ENCODE data around the gene XXYLT1.

The XXYLT1 gene

DNA sequence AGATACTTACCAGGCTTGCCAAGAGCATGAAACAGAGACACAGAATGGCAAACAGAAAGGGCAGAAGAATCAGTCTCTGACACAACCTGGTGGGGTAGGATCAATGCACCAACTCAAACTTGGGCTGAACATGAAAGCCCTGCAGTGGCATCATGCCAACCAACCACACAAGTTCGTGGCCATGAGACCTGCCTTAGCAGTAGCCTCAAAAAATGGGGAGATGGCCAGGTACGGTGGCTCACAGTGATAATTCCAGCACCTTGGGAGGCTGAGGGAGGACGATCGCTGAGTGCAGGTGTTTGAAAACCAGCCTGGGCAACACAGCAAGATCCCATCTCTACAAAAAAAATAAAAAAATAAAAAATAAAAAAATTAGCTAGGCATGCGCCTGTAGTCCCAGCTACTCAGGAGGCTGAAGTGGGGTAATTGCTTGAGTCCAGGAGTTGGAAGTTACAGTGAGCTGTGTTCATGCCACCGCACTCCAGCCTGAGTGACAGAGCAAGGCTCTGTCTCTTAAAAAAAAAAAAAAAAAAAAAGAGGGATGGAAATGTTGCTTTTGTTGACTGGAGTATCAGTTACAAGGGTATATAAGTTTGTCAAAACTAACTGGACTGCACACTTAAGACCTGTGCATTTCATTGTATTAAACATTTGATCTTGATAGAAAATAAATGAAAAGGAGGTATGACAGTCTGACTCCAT, 93.4 kb downstream of the XXYLT1 start:
- POLR2A ChIA-PET: no interaction called here
- TF ChIP-seq, protein P1, sequence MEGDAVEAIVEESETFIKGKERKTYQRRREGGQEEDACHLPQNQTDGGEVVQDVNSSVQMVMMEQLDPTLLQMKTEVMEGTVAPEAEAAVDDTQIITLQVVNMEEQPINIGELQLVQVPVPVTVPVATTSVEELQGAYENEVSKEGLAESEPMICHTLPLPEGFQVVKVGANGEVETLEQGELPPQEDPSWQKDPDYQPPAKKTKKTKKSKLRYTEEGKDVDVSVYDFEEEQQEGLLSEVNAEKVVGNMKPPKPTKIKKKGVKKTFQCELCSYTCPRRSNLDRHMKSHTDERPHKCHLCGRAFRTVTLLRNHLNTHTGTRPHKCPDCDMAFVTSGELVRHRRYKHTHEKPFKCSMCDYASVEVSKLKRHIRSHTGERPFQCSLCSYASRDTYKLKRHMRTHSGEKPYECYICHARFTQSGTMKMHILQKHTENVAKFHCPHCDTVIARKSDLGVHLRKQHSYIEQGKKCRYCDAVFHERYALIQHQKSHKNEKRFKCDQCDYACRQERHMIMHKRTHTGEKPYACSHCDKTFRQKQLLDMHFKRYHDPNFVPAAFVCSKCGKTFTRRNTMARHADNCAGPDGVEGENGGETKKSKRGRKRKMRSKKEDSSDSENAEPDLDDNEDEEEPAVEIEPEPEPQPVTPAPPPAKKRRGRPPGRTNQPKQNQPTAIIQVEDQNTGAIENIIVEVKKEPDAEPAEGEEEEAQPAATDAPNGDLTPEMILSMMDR (IDR thresholded peaks at IDR 0.05; ENCODE audit: control extremely low read depth, extremely low read depth, low read depth, missing control alignments): no peak
- DNase-seq (ENCODE audit: extremely low spot score): no peak
- CTCF ChIA-PET: interaction anchor here (1.7 kb wide), 2 partner anchors 9 to 93 kb away, joined by 3 to 6 read pairs; partner anchors contain the start of gene XXYLT1

DNA sequence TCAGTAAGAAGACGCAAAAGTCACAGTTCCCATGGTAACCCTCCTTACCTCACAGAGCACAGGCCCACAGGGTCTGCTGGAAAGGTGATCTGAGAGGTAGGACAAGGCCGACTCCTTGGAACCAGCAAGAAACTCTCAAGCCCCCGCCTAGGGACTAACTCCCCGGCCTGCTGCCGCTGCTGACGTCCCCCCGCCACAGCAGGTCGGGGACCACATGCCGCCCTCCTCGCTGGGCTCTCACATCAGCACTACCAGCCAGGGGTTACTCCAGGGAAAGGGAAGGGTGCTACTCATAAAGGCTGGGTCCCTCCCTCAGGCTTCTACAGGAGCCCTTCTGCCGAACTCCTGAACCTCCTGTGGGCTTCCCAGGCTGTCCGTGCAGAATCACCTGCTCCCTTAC, 94.2 kb downstream of the XXYLT1 start:
- ChIA-PET POLR2A (no interaction called here), CTCF (no interaction called here)
- TF ChIP-seq, protein P1 (IDR thresholded peaks at IDR 0.05; ENCODE audit: control extremely low read depth, extremely low read depth, low read depth, missing control alignments): no peak
- DNase-seq (ENCODE audit: extremely low spot score): no peak

DNA sequence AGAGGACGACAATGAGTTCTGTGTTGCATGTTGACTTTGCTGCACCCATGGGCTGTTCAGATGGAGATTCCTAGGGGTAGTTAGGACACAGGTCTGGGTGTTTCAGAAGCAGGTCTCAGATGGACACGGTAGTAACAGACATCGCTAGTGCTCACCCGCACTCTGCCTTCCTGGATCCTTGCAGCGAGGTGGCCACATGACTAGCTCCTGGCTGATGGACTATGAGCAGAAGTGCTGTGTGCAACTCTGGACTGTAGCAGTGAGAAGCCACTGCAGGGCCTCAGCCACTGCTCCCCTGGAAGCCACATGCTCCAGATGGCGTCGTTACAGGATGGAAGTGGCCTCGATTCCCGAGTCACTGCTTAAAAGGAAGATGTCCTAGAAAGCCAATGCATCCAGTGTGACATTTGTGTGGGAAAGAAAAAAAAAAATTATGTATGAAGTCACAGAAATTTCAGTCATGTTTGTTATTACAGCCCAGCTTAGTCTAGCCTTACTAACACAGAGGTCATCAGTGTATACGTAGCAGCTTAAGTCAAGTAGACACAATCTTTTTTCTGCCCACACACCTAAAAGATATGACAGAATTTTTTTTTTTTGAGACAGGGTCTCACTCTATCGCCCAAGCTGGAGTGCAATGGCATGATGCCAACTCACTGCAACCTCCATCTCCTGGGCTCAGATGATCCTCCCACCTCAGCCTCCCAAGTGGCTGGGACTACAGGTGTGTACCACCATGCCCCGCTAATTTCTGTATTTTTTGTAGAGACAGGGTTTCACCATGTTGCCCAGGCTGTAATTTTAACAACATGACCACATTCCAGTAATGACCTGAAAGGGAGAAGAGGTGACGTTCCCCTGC, 95.3 kb downstream of the XXYLT1 start:
- POLR2A ChIA-PET: no interaction called here
- no peak for DNase-seq (ENCODE audit: extremely low spot score)
- TF ChIP-seq, protein P1 (IDR thresholded peaks at IDR 0.05; ENCODE audit: control extremely low read depth, extremely low read depth, low read depth, missing control alignments): no peak
- CTCF ChIA-PET: interaction anchor here (1.0 to 4.2 kb wide), 4 partner anchors 9 to 493 kb away, joined by 3 to 19 read pairs (median 3); no protein-coding TSS in a partner anchor

DNA sequence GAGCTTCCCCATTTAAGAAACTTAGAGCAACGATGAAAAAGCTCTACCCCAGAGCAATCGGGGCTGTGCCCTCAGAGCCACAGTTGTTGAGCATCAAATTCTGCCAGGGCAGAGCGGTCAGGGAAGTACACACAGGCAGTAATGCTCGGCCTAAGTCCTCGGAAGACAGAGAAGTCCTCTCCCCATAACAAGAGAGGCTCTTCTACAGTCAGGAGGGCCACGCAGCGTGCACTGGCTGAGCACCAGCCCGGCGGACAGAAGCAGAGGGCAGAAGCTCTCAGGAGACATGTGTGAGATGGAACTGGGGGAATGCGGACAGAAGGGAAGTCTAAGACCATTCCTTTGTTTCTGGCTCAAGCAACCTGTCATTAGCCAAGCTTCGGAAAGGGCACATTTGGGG, 95.9 kb downstream of the XXYLT1 start:
- CTCF ChIA-PET: interaction anchor here (1.0 to 4.2 kb wide), 4 partner anchors 10 to 492 kb away, joined by 3 to 19 read pairs (median 3); no protein-coding TSS in a partner anchor
- no peak for DNase-seq (ENCODE audit: extremely low spot score)
- POLR2A ChIA-PET: no interaction called here
- TF ChIP-seq, protein P1 (IDR thresholded peaks at IDR 0.05; ENCODE audit: control extremely low read depth, extremely low read depth, low read depth, missing control alignments): no peak

DNA sequence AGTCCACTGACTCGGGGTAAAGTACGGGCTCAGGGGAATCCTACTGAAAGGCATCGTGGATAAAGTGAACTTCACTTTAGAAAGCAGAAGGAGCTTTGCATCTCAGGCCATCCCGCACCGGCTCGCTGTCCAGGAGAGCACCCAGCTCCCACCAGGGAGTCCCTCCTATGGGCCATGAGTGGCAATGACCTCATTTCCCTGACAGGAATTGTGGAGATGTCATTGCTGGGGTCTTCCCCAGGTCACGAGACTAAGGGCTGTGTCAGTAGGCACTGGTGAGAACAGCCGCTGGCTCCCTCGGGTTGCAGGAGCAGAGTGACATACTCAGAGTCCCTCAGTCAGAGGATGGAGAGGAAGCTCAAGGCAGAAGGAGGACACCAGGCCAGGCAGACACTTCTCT, 97.3 kb downstream of the XXYLT1 start:
- ChIA-PET CTCF (interaction anchor here (1.1 to 4.2 kb wide), 9 partner anchors 11 to 82 kb away, joined by 3 to 19 read pairs (median 4); no protein-coding TSS in a partner anchor), POLR2A (interaction anchor here (1.1 kb wide), 1 partner anchor 26 kb away, joined by 3 read pairs; no protein-coding TSS in a partner anchor)
- no peak for DNase-seq (ENCODE audit: extremely low spot score)
- TF ChIP-seq, protein P1 (IDR thresholded peaks at IDR 0.05; ENCODE audit: control extremely low read depth, extremely low read depth, low read depth, missing control alignments): no peak

DNA sequence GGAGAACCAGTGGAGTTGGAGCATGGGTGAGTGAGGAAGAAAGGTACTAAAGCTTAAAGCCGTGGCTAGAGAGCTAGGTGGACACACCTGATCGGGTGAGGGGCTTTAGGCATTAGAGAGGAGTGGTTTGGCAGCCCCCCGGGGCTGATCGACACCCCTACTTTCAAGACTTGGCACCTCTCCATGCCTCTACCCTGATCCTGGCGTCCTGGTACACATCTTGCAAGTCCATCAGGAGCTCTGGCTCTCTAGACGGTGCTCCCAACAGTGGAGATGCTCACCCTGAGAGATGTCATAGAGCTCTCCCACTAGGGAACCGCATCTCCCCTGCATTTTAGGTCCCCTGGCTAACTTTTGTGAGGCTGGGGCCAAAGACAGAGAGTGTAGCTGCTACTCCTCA, 98.1 kb downstream of the XXYLT1 start:
- POLR2A ChIA-PET: interaction anchor here (1.1 kb wide), 1 partner anchor 25 kb away, joined by 3 read pairs; no protein-coding TSS in a partner anchor
- CTCF ChIA-PET: interaction anchor here (1.0 to 4.2 kb wide), 9 partner anchors 11 to 82 kb away, joined by 3 to 19 read pairs (median 4); no protein-coding TSS in a partner anchor
- TF ChIP-seq, protein P1 (IDR thresholded peaks at IDR 0.05; ENCODE audit: control extremely low read depth, extremely low read depth, low read depth, missing control alignments): no peak
- DNase-seq (ENCODE audit: extremely low spot score): no peak

All from GM10248 (cell line).